GM18526 (cell line): Measurements from ENCODE around the gene GIPC2.

ENCODE experiments used
- POLR2A ChIP-seq: IDR thresholded peaks from 3 replicates; pipeline ENCODE4 v1.6.1; 2011; ENCODE audit not compliant: insufficient read length; ENCODE audit errors: extremely low read depth

GIPC2 gene

DNA sequence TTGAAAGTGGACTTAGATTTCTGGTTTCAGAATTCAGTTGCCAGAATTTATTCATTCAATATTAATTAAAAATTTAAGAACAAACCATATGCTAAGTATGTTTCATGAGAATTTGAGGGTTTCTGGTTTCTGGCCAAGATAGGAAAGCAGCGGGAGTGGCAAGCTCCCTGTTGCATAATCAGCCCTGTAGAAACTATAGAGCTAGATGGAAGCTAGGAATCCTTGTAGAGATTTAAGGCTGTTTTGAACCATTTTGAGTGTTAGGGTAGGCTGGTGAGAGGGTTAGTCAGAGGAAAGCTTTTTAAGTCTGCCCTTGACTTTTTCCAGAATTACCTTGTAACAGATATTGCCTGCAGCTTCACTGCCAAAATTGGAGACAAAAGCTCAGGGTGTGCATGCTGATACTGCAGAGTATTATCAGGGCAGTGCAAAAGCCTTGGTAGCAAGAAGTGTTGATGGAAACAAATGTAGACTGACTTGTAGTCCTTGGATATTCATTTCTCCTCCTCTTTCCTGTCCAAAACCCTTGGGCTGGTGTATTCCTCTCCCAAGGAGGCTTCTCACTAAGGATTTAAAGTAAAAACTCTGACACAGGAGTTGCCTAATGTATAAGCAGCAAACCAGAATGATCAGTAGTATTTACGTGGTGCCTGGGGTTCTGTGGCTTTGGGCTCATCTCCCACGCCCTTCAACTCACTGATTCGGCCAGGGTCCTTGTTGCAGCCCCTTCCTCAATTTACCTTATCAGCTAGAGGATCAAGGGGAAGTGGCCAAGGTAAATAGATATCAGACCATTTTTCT lies 12.6 kb upstream of the GIPC2 start:
- TF ChIP-seq POLR2A = no peak

DNA sequence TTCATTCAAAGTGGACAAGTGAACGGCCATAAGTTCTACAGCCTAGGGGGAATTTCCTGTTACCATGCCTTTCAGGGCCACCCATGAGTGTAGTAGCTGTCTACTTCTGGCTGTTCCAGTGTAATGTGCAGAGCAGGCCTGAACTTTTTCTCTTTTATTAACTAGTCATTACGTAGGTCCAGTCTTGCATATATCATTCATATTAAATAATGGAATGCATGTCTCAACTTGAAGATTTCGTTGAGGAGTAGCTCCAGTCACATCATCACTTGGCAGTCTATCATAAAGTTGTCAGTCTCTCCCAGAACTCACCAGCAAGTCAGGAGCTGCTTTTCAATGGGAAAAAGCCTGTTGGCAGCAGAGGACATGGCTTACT lies 12.0 kb upstream of the GIPC2 start:
- no peak for TF ChIP-seq POLR2A

- no peak for TF ChIP-seq POLR2A
Measured at GRCh38 chr1:78035121-78035520, 10.6 kb upstream of the GIPC2 start.

GRCh38 chr1:78036450-78036849 lies 9.3 kb upstream of the GIPC2 start:
- no peak for TF ChIP-seq POLR2A

GRCh38 chr1:78038071-78038470 lies 7.7 kb upstream of the GIPC2 start:
- TF ChIP-seq POLR2A = no peak

DNA sequence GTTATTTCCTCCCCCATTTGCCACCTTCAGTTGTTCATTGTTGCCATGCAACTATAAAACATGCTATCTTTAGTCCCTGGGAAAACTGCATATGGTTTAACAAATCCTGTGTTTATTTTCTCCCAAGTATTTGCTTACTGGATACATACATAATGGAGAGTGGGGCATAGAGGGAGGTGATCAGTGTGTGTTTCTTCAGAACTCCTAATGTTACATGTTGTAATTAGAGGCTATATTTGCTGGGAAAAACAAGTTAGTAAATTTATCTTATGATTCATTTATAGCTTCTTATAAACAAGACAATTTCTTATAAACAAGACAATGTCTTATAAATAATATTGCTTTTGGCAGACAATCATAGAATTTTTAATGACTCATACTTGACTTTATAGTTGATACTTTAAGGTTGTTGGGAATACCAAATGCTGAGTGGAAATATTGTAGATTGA lies 7.3 kb upstream of the GIPC2 start:
- no peak for TF ChIP-seq POLR2A

- TF ChIP-seq POLR2A = no peak
Measured at GRCh38 chr1:78040484-78041089, 5.2 kb upstream of the GIPC2 start.

DNA sequence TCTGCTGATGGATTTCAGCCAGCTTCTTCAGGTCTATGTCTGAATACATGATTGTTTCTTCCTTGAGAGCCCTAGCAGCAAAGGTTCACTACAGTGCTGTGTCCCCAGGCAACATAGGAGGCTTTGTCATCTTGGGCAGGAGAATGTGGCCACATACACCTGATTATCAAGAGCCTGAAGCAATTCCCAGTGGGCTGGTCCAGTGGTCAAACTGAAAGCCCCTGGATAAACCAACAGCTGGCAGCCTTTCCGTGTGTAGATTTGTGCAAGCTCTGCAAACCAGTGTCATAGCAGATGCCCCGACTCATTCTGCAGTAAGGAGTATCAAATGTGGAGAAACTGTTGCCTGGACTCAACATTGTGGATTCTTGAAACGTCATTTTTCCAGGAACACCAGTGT lies 2.3 kb upstream of the GIPC2 start:
- TF ChIP-seq POLR2A = no peak

DNA sequence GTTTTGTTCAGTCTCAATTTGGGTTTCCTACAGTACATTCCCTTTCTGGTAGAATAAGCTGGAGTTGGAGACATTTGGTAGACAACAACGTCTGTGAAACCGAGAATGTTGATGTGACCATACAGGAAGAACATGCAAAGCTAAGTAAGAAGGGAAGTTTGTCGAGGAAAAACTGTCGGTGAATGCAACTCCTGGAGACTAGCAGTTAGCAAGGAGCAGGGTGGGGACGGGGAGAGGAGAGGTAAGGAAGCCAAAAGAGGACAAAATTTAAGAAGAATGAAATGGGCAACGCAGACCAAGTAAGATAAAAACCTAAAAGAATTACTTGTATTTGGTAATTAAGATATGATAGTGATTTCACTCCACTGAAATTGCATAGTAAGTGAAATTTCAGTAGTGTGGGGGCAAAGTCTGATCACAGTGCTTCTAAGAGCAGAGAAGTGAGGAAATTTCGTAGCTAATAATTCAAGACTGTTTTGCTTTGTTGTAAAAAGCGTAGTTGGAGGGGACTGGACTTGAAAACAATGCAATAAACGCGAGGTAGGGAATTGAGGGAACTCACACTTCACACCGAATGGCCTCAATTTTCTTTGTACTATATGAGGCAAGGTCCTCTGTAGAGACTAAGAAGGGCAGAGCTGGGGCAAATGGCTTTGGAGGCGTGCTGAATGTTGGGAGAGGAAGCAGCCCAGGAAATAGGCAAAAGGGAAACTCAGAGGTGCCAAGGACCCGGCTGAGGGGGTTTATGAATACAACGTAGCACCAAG lies 787 bp upstream of the GIPC2 start:
- TF ChIP-seq POLR2A = no peak

DNA sequence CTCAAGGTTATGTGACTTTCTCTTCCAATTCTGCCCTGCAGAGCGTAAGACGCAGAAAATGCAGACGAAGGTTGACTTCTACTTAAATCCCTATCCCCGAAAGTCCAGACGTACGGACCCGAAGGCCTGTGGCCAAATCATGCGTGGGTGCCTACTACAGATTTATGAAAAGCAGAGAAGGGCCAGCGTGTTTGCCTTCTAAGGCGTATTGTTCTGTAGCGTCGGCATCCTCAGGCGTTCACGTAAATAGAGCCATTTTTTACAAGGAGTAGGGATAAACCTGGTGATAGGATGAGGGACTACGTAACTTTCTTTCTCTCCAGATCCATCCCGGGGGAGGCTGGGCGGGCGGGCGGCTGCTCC lies 222 bp upstream of the GIPC2 start:
- no peak for TF ChIP-seq POLR2A

DNA sequence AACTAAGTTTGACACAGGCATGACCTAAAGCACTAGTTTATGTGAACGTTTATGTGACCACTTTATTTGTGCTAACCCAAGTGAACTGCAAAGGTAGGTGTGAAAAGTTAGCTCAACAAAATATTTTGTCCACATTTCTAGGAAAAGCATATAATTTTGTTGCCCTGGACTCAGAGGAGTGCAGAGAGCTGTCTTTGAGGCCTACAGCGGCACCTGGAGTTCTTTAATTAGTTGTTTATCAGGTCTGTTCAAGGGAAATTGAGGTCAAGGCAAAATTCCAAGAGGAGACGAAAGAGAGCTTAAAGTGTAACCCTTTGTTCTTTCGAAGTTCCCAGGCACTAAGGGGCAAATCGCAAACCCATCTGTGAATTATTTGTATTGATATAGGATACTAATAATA lies 1.3 kb downstream of the GIPC2 start:
- TF ChIP-seq POLR2A = no peak

GRCh38 chr1:78047631-78048030 lies 1.9 kb downstream of the GIPC2 start:
- no peak for TF ChIP-seq POLR2A

DNA sequence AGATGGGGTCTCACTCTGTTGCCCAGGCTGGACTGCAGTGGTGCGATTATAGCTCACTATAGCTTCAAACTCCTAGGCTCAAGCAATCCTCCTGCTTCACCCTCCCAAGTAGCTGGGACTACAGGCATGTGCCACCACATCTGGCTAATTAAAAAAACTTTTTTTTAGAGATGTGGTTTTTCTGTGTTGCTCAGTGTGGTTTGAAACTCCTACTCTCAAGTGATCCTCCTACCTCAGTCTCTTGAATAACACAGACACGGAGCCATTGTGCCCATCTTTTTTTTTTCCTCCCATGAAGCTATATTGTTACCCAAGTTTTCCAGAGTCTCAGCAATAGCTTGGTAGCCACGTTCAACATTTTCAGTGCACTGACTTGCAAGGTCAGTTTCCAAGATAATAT lies 2.7 kb downstream of the GIPC2 start:
- no peak for TF ChIP-seq POLR2A

GRCh38 chr1:78049396-78049795 lies 3.6 kb downstream of the GIPC2 start:
- no peak for TF ChIP-seq POLR2A

GRCh38 chr1:78051005-78051404 lies 5.2 kb downstream of the GIPC2 start:
- no peak for TF ChIP-seq POLR2A
